Heart right ventricle (tissue), 16 donors: ENCODE measurements around the gene TIMP2. TPM values are rescaled to one million over a fixed set of nuclear protein-coding genes. Genes with fewer than 3 reads are reported as not detected.

Experiments used
- ATAC-seq, 8 donors: fragments of 200-7000 bp; cut with Tn5 transposase; one replicate each; pipeline ENCODE4 v1.9.1; 2020; ENCODE audit warnings: mild to moderate bottlenecking in 8 of 8, moderate library complexity in 8 of 8, moderate number of reproducible peaks in 1 of 8
- DNase-seq, 2 donors: peaks; one replicate each; pipeline ENCODE4 v3.0.0-alpha.2; 2020
- H3K27ac ChIP-seq, 10 donors: fragments of 200-600 bp; sonication (generic) in 2 of 10; one replicate each; pipeline versions ENCODE4 v1.5.0 to v1.8.0; 2020 to 2022; ENCODE audit warnings: mild to moderate bottlenecking in 3 of 10
- H3K27me3 ChIP-seq, 7 donors: fragments of 200-600 bp; one replicate each; pipeline ENCODE4 v1.8.0; 2021 to 2022; ENCODE audit warnings: mild to moderate bottlenecking in 2 of 7
- H3K36me3 ChIP-seq, 9 donors: fragments of 200-600 bp; sonication (generic) in 1 of 9; one replicate each; pipeline versions ENCODE4 v1.5.0 to v1.8.0; 2020 to 2022; ENCODE audit warnings: mild to moderate bottlenecking in 2 of 9
- H3K4me1 ChIP-seq, 9 donors: fragments of 200-600 bp; sonication (generic) in 1 of 9; one replicate each; pipeline versions ENCODE4 v1.5.0 to v1.8.0; 2020 to 2022; ENCODE audit warnings: mild to moderate bottlenecking in 4 of 9
- H3K4me3 ChIP-seq, 10 donors: fragments of 200-600 bp; sonication (generic) in 2 of 10; one replicate each; pipeline versions ENCODE4 v1.5.0 to v1.8.0; 2020 to 2022; ENCODE audit warnings: mild to moderate bottlenecking in 7 of 10, moderate library complexity in 2 of 10
- H3K9me3 ChIP-seq, 11 donors: fragments of 200-600 bp in 10 of 11; sonication (generic) in 2 of 11; one replicate each; pipeline versions ENCODE4 v1.5.0 to v1.8.0; 2013 to 2022; ENCODE audit warnings: mild to moderate bottlenecking in 2 of 11, control low read depth in 1 of 11, moderate library complexity in 1 of 11
- CTCF ChIP-seq, 9 donors: fragments of 200-600 bp; sonication (generic) in 2 of 9; IDR thresholded peaks; one replicate each; pipeline versions ENCODE4 v1.5.0 to v1.8.0; 2021 to 2022; ENCODE audit warnings: antibody characterized with exemption in 9 of 9, mild to moderate bottlenecking in 5 of 9, moderate library complexity in 1 of 9
- WGBS, 2 donors: extraction: QIAGEN DNeasy Blood & Tissue Kit; methylation state at CpG; one replicate each; pipeline ENCODE4 v1.1.7; 2013; ENCODE audit warnings: inconsistent platforms in 1 of 2; 5-methylcytosine and 5-hydroxymethylcytosine counted together
- intact Hi-C, 10 donors: fragments of 100-400 bp; cut with DNase I; formaldehyde crosslinking; loops; one replicate each; pipeline versions ENCODE4 v1.11.1 to v1.14.2; 2022
- polyA plus RNA-seq, 2 donors: library from polyadenylated mRNA; stranded (reverse); fragments of 200-250 nt; gene quantifications; one replicate each; pipeline ENCODE4 v1.2.3, GENCODE V29; 2013
- total RNA-seq, 10 donors: library from RNA; stranded (reverse); fragmentation: NEBNext Ultra II Directional in 3 of 10; extraction: Animal tissue kit (Norgen Biotek cat#: 25700) in 3 of 10; gene quantifications; one replicate each; pipeline versions ENCODE4 v1.2.1 to v1.2.4, GENCODE V29; 2021 to 2023
- donor health status: Arrhythmogenic right ventricular cardiomyopathy.
- donor health status: ischemic (EF 13 %, LVEDD 7.1; RV severe dilation, severe dysfunction).
- donor health status: healthy with polysubstance abuse.
- donor health status: DM: no; HTN: yes; CAD: no.
- donor health status: DM: no; HTN: no; CAD: no.
- donor health status: ischemic (EF 25% LVEDD 6.9; RV normal size, moderate dysfunction).
- donor health status: ischemic (EF 25% LVEDD 5.7; RV mildly dilated, moderate dysfunction).
- donor health status: healthy.
- donor health status: DM: yes; HTN: yes; CAD: no.
- donor health status: Ischemic cardiomyopathy.
- donor health status: ischemic (EF 35%, LVEDD 5.7; RV mildly dilated, moderate dysfunction).
- donor health status: nonischemic (EF 11% LVEDD 7.7; RV severe dilation, severe dysfunction).
- donor health status: DM: yes; HTN: yes; CAD: no.
- donor health status: PGD.
- donor health status: ischemic (EF 29% LVEDD 5.4; RV normal size, mild dysfunction).
- donor health status: nonischemic (EF 23%, LVEDD 6.1; RV moderate dilation, normal function).

The TIMP2 gene
- total and polyA plus RNA-seq, 12 donors: 32.4 to 118 (median 96.7) TPM

GRCh38 chr17:78864117-78864516 lies 61.1 kb downstream of the TIMP2 start:
- intact Hi-C loops: loop anchor here in 2 of 10 donors (2.0 to 10.0 kb wide), 2 partner anchors 61 to 107 kb away; partner anchors contain the start of gene TIMP2 (in 2 of the 2)
- H3K36me3 ChIP-seq: peaks cover 0 to 45% (median 10%) of the 10 kb centered on the region in 9 donors
- no peaks in the 10 kb centered on the region for H3K27me3 ChIP-seq
- 39 to 53% methylated on average over 1 of the region's 1 CpG for WGBS, 2 donors
- H3K27ac ChIP-seq: no peak overlapping the region
- ATAC-seq (no peak), DNase-seq (no peak)
- H3K4me3 ChIP-seq: no peak overlapping the region
- peaks cover 0 to 4% (median 0%) of the 10 kb centered on the region in 11 donors for H3K9me3 ChIP-seq
- no peak for TF ChIP-seq CTCF (IDR thresholded peaks at IDR 0.05)
- peaks cover 3 to 39% (median 12%) of the 10 kb centered on the region in 9 donors for H3K4me1 ChIP-seq

- Histone ChIP-seq H3K9me3 (peaks cover 0 to 4% (median 0%) of the 10 kb centered on the region in 11 donors), H3K36me3 (peaks cover 0 to 45% (median 0%) of the 10 kb centered on the region in 9 donors), H3K4me1 (peaks cover 3 to 38% (median 12%) of the 10 kb centered on the region in 9 donors), H3K27ac (peak overlapping the region in 9 of 10 donors; percentile 16 to 79 (median 55)), H3K27me3 (no peaks in the 10 kb centered on the region), H3K4me3 (no peak overlapping the region)
- intact Hi-C loops: loop anchor here in 2 of 10 donors (10.0 kb wide), 1 partner anchor 62 kb away; the partner anchor contains the start of gene TIMP2 (in 2 of the 2)
- TF ChIP-seq CTCF (IDR thresholded peaks at IDR 0.05): no peak
- ATAC-seq (peak; percentile 56 to 94 (median 84)), DNase-seq (peak; percentile 52 to 73)
- WGBS, 2 donors: 76 to 79% methylated on average over 17 of the region's 17 CpGs
Measured at GRCh38 chr17:78862073-78863023, 62.8 kb downstream of the TIMP2 start.

GRCh38 chr17:78861229-78861628 lies 64.0 kb downstream of the TIMP2 start:
- H3K27me3 ChIP-seq: no peaks in the 10 kb centered on the region
- peaks cover 3 to 27% (median 8%) of the 10 kb centered on the region in 9 donors for H3K4me1 ChIP-seq
- H3K27ac ChIP-seq: peak overlapping the region in 5 of 10 donors; percentile 36 to 79 (median 64)
- H3K9me3 ChIP-seq: peaks cover 0 to 4% (median 0%) of the 10 kb centered on the region in 11 donors
- ATAC-seq: no peak
- H3K4me3 ChIP-seq: no peak overlapping the region
- H3K36me3 ChIP-seq: peaks cover 0 to 50% (median 10%) of the 10 kb centered on the region in 9 donors
- WGBS, 2 donors: 88 to 96% methylated on average over 4 of the region's 4 CpGs
- TF ChIP-seq CTCF (IDR thresholded peaks at IDR 0.05): no peak
- intact Hi-C loops: loop anchor here in 2 of 10 donors (10.0 kb wide), 1 partner anchor 64 kb away; the partner anchor contains the start of gene TIMP2 (in 2 of the 2)
- no peak for DNase-seq

GRCh38 chr17:78859051-78859450 lies 66.1 kb downstream of the TIMP2 start:
- H3K27ac ChIP-seq: no peak overlapping the region
- peaks cover 0 to 71% (median 23%) of the 10 kb centered on the region in 9 donors for H3K36me3 ChIP-seq
- H3K4me3 ChIP-seq: no peak overlapping the region
- 84 to 90% methylated on average over 4 of the region's 4 CpGs for WGBS, 2 donors
- H3K27me3 ChIP-seq: no peaks in the 10 kb centered on the region
- intact Hi-C loops: no loop called here
- H3K4me1 ChIP-seq: peaks cover 0 to 18% (median 0%) of the 10 kb centered on the region in 9 donors
- DNase-seq: no peak
- H3K9me3 ChIP-seq: peaks cover 0 to 4% (median 0%) of the 10 kb centered on the region in 11 donors
- ATAC-seq: no peak
- TF ChIP-seq CTCF (IDR thresholded peaks at IDR 0.05): no peak
